GM18868 (cell line): ENCODE measurements around the gene NCAM1.

Source experiments
- ATAC-seq: cut with Tn5 transposase; IDR thresholded peaks from one replicate; pipeline ENCODE4 v1.9.1; 2021; ENCODE audit warnings: mild to moderate bottlenecking, moderate library complexity; ENCODE audit not compliant: unreplicated experiment

NCAM1 gene

GRCh38 chr11:113121746-113122145 lies 160.5 kb downstream of the NCAM1 start:
- ATAC-seq = no peak

GRCh38 chr11:113124006-113124405 lies 162.8 kb downstream of the NCAM1 start:
- no peak for ATAC-seq

DNA sequence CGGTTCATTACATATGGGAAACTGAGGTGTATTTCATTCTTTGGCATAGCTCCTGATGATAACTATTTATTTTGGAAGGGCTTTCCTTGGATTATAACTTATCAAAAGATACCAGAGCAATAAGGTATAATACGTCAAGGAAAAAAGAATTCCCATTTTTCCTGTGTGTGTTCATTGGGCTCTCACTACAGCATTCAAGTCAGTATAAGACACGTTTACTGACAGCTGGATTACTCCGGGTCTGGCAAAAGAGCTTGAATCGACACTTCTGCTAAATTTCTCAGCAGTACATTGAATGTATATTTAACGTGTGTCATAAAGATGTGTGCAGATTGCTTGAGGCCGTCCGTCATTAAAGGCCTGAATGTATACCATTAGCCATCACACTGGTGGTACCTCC lies 163.4 kb downstream of the NCAM1 start:
- no peak for ATAC-seq

DNA sequence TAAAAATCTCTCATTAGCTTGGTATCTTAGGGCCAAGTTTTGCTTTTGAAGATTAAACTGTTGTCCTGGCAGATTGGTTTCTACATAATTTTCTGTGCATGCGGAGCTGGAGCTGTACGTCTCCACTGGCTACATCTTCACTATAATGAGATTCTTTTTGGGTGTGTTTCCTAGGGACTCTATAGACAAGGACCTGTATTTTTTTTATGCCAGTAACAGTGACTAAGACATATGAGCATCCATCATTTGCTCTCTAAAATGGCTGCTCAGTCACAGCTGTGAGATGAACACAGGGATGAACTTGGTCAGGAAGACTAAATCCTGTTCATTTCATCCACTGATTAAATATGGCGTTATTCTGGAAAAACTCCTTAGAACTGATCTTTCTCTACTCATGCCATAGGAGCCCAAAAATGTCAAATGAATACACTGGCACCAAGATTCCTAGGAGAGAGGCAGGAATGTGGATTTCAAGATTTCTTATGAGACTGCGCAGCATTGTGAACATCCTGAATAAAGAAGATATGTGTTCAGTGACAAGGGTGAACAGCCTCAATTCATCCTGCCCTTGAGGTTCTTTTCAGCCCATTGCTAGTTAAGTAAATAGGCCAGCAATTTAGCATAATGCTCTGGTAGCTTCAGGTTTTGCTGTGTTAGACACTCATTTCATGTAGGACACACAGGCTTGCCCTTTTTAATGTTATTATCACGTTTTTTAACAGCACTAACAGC lies 168.2 kb downstream of the NCAM1 start:
- ATAC-seq = no peak

- ATAC-seq = no peak
Observed at GRCh38 chr11:113131036-113131775, 170.0 kb downstream of the NCAM1 start.

GRCh38 chr11:113133071-113133470 lies 171.9 kb downstream of the NCAM1 start:
- ATAC-seq = no peak

- ATAC-seq = no peak
Observed at GRCh38 chr11:113134626-113135025, 173.4 kb downstream of the NCAM1 start.

DNA sequence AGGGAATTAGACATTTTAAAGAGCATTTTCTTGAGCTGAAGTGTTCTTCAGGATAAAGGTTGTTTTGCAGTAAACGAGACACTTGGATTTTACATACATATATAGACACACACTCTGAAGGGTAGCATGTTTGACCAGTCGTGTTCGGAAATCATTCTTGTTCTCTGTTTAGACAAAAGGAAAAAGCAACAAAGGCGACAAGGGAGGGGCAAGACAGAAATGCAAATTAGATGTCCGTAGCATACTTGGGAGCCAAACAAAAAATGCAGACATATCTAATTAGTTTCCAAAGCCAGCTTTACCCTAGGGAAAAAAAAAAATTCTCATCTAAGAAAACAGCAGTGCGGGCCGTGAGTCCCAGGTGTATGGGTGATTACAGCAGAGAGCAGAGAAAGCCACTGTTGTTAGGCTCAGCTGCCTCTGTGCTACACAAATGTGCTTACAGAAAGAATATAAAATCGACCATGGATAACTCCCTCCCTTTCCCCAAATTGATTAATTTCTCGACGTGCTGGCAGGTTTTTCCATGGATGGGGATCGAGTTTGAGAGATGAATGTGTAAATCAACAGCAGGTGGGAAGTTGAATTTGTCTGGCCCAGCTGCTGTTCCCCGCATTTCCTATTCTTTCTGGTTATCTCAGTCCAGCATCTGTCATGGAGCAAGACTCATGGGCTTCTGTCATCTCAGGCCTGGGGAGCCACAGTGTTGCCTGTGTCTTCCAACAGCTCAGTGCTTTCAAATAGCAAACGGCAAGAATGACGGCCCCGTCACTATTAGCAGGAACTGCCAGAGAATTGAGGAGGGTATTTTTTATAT lies 176.7 kb downstream of the NCAM1 start:
- ATAC-seq = no peak

GRCh38 chr11:113138731-113139130 lies 177.5 kb downstream of the NCAM1 start:
- ATAC-seq = no peak

DNA sequence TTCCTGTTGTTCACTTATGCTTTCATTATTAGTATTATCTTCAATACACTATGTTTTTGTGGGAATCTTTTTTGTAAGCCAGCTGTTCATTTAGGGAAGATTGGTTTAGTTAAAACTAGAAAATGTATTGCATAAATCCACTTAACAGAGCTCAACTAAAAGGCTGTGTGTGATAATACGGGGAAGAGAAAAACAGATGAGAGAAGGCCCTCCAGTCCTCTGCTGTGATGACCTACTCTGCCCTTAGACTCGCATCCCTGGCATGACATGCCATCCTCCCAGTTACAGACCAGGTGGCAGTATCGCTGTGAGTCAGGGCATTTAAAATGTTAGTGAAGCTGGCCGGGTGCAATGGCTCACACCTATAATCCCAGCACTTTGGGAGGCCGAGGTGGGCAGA lies 179.8 kb downstream of the NCAM1 start:
- ATAC-seq = no peak

- ATAC-seq = no peak
Observed at GRCh38 chr11:113142508-113142907, 181.3 kb downstream of the NCAM1 start.

DNA sequence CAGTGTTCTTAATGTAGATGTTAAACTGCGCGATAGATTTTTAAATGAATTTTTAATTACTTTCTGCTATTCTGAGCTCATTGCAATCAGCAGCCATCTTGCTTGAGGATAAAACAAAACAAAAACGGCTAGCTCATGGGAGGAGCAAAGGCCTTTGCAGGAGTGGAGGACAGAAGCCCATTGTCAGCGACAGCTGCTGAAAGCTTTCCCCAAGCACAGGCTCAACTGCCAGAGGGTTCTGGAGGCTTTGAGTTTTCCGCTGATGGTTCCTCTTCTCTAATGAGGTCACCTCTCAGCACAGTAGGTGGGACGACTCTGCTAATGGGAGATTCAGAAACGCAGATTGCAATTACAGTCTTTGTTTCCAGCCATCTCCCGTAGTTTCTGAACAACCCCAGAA lies 186.0 kb downstream of the NCAM1 start:
- ATAC-seq = no peak

- no peak for ATAC-seq
Observed at GRCh38 chr11:113148076-113148475, 186.9 kb downstream of the NCAM1 start.

- no peak for ATAC-seq
Observed at GRCh38 chr11:113148652-113149051, 187.4 kb downstream of the NCAM1 start.

- no peak for ATAC-seq
Observed at GRCh38 chr11:113151521-113151920, 190.3 kb downstream of the NCAM1 start.

GRCh38 chr11:113152500-113152899 lies 191.3 kb downstream of the NCAM1 start:
- no peak for ATAC-seq

- ATAC-seq = no peak
Observed at GRCh38 chr11:113153847-113154246, 192.6 kb downstream of the NCAM1 start.

- ATAC-seq = no peak
Observed at GRCh38 chr11:113159988-113160807, 199.0 kb downstream of the NCAM1 start.

GRCh38 chr11:113160808-113161124 lies 199.5 kb downstream of the NCAM1 start:
- no peak for ATAC-seq

DNA sequence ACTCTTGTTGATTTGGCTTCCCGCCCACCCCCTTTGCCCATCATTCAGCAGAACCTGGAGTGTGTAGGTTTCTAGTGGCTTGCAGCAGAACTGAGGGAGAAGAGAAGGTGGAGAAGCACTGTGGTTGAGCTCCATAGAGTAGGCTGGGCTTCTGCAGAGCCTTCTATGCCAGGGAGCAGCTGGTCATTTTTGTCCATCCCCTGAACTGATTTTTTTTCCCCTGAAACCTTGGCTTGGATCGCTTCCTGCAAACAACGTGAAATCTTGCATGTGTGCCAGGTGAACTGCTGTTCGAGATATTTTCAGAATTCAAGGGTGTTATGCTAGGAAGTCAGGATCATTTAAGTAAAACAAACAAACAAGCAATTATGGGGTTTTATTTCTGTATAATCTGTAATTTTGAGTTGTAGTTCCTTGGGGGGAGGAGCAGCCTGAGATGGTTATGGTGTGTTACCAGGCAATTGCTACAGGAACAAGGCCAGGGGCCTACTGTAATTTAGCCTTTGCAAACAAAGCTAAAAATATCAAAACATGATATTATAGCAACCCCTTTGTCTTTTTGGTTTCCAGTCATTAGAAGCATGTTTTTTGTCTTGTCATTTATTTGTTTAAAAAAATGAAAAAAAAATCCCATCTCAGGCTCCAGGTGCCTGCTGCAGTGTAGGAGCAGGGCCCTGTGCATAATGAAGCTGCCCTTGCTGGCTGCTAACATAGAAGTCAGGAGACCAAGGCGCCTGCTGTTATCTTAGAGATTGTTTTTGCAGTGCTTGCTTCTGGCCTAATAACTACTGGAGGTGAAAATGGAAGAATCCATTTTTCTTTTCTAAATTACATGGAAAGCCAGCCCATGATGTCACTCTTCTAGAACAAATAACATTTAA lies 200.7 kb downstream of the NCAM1 start:
- no peak for ATAC-seq
